NCI-H510A treated with DMSO at 0.1 percent for 48 hours (cell line): Measurements from ENCODE around the gene PLXNA2.

Experiments used
- DNase-seq: peaks from one replicate; lab custom pipeline; 2025; lab: John Stamatoyannopoulos, UW

Gene PLXNA2

DNA sequence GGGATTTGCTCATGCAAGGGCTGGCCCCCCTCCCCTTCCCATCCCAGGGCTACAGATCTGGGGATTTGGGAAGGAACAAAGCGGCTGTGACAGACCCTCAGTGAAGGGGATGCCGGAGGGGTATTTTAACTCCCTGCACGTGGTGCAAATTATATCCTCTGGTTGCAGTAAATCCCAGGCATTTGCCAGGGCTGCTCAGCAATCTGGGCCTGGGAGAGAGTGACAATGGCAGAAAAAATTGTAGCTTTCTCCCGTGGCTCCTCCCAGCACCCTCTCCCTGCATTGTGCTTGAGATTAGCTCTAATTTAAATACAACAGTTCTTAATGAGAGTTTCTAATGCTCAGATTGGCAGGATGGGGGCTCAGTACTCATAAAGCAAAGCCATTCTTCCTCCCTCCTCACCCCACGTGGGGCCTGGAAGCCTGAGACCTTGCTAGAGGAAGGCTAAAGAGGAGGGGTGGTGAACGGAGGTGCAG lies 203.3 kb downstream of the PLXNA2 start:
- no peak for DNase-seq

DNA sequence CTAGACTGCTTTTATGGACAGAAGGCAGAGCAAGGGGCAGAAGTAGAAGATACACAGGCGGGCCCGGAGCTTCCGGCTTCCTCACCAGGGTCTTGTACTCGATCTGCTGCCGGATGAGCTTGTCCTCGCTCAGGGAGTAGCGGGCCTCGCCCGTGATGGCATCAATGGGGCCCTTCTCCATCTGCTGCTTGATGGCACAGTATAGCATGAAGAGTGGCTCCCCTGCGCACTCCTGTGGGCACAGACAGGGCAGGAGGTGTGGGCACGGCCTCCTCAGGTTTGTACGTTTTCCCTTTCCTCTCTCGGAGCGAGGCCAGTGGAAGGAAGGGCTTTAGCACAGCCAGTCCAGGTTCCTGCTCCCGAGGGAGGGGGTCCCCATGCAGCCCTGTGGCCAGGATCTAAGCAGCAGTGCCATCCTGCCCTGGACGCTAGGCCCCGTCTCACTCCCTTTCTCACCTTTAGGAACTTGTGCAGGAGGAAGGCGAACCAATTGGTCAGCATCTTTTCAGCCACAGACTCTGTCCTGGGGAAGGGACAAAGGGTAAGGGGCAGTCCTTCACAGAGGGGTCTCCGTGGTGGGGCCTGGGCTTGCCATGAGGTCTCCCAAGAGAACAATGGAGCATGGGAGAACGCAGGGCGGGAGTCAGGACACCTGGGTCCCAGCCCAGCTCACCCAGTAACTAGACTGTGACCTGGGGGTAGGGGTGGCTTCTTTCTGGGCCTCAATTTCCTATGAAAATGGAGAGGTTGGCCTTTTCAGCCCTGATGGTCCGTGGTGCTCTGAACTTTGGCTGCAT lies 204.4 kb downstream of the PLXNA2 start:
- DNase-seq = no peak

DNA sequence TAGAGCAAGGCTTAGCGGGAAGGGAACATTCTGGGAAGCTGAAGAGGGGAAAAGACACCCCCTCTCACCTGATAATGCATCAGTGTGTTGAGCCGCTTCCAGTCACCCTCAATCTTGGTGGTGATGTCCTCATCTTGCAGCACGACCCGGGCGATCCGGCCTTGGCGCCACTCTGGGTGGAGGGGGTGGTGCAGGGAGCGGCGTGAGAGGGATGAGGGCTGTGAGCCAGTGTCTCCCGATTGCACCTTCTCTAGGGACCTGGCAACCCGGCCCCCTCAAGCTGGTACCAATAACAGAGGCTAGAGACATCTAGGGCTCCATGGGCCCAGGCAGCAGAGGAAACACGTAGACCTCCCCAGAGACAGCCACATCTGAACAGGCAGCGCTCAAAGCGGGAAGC lies 205.9 kb downstream of the PLXNA2 start:
- no peak for DNase-seq

DNA sequence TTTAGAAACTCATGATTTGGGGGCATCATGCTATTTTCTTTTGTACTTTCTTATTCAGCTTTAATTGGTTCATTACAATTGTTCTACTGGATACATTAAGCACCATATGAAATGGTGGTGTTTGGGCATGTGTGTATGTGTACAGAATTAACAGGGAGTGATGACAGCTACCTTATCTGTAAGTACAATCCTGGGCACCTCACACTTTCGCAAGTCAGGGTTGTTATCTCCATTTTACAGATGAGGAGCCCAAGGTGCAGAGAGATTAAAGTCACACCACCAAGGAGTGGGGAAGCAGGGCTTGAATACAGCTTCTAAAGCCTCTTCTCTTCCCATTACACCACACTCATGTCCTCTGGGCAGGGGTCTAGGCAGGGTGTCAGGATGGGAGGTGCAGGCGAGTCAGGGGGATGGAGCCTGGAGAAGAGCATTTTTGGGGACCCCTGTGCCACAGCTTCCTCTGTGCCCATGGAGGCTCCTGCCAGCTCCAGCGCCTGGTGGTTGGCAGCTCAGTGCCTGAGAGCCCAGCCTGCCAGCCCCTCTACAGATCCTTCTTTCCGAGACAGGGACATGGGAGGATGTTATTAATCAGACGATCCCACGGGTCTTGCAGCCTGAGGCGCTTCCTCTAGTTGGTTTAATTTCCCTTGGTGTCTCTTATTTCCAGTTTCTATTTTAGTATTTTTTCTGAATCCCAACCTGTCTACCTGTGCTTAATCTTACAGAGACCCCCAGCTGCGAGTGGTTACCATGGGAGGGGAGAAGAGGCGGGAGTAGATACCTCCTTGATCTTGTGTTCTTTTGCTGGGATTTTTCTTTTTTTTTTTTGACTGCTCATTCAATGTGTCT lies 207.0 kb downstream of the PLXNA2 start:
- no peak for DNase-seq

DNA sequence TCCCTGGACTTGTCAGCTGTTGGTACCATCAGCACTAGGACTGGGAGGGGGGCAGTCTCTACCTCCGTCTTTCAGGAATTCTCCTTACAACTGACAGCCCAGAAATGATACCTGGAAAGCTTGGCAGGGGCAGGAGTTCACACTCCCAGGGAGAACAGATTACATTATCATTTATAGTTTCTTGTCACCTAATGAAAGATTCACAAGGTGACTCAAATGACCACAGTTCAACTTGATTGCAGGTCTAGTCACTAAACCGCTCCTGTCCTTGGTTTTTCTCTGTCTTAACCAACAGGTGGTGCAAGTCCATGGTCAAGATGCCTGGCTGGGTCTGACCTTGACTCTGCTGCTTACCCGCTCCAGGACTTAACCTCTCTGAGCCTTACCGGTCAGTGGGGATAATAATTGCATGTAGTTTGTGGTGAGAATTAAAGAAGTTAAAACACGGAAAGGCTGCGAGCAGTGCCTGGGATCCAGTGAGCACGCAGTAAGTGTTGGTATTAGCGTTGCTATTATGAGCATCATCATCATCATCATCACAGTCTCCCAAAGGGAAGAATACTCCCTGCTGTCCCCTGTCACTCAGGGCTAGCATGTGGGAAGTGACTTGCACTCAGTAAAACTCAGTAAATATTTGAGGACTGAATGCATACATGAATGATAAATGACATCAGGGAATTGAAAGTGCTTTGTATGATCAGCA lies 207.9 kb downstream of the PLXNA2 start:
- no peak for DNase-seq

DNA sequence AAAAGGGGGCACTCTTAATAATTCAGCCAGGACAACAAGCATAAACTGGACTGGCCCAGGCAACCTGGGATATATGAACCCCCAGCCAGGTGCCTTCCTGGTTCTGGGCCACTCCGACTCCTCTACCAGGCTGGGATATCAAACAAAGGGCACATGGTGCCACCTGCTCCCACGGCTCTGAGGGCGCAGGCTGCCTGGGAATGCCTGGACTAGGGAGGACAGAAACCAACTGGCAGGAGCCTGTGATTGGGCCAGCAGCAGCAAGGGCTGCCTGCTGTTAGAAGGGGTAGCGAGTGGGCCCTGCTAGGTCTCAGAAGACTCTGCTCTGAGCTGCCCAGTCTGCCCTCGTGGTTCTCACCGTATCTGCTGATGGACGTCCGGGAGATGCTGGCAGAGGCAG lies 210.0 kb downstream of the PLXNA2 start:
- DNase-seq = no peak

DNA sequence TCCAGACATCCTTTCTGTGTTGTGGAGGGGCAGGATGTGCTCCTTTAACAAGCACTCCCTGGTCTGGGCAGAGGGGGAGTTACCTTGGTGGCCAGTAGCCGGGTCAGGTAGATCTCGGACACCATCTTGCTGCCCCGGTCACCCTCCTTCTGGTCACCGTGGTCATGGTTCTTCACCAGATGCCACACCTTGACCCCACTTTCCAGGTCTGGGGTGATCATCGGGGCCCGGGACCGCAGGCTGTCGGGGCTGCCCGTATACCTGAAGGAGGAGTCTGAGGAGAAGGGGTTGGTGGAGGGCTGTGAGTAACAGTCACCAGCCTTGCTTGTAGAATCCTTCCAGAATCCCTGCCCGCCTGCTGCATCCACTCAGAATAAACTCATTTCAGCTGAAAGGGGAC lies 210.9 kb downstream of the PLXNA2 start:
- no peak for DNase-seq

DNA sequence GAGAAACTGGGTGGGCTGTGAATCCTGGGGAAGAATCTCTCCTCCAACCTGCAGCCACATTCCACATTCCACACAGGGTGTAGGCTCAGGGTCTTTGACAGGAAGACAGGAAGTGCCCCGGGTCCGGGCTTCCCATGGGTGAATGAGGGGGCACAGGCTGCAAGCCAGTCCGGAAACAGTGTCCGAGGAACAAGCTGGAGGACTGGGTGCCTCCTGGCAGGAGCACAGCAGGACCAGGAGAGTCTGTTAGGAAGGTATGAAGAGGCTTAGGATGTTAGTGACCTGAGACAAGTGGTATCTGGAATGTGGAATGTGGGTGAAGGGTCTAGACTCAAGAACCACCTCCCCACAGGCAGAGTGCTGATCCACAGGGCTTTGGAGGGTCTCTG lies 212.3 kb downstream of the PLXNA2 start:
- no peak for DNase-seq

DNA sequence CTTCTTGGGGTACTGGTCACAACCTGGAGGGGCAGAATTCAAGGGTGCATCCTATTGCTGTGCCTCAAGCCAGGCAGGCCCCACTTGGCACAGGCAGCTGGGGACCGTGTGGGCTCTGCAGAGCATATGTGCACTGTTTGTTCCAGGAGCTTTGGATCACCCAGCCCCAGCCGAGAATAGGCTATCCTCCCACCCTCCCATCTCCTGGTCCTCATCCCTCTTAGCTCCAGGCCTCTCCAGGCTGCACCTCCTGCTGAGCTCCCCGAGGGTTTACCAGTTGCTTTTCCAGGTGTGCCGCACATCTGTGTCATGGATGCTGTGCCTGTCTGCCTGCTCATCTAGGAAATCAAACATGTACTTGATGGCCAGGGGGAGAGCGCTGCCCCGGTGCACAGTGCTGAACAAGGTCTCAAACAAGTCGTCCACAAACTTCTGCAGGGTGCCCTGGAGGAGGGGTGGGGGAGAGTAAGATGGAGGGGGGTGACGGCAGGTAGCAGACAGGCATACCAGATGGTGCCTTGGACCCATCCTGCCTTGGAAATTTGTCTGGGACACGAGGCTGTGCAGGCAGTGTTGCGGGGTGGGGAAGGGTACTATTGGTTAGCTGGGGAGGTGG lies 212.8 kb downstream of the PLXNA2 start:
- no peak for DNase-seq

DNA sequence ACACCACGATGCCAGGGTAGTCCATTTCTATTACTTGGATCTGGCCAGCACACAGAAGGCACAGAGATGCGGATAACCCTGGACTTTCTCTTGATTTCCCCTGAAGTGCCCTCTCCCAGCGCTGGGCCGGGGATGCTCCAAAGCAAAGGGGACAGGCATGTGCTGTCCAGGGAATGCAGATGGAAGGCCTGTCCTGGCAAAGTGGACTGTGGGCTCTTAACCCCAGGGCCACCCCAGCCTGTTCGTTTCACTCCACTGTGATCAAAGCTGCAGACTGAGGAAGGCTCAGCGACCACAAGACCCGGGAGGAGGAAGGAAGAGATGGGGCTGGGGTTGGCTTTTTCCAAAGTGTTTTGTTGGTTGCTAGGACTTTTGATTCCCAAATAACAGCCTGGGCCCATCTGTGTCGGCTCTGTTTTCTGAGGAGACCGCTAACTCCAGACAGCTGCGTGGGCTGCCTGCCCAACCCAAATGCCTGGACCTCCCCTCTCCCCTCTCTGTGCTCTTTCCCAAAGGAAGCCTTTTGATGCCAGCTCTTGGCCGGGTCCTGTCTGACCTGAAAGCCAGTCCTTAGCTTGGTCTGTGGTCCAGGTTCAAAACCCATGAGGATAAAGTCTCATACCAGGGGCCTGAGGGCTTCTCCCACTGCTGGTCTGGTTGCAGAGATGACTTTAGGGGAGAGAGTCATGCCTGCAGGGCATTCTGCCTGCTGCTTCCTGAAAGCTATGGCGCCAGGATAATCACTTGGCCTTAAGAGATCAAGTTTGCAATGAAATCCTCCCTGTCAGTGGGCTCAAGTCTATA lies 213.7 kb downstream of the PLXNA2 start:
- DNase-seq = no peak

DNA sequence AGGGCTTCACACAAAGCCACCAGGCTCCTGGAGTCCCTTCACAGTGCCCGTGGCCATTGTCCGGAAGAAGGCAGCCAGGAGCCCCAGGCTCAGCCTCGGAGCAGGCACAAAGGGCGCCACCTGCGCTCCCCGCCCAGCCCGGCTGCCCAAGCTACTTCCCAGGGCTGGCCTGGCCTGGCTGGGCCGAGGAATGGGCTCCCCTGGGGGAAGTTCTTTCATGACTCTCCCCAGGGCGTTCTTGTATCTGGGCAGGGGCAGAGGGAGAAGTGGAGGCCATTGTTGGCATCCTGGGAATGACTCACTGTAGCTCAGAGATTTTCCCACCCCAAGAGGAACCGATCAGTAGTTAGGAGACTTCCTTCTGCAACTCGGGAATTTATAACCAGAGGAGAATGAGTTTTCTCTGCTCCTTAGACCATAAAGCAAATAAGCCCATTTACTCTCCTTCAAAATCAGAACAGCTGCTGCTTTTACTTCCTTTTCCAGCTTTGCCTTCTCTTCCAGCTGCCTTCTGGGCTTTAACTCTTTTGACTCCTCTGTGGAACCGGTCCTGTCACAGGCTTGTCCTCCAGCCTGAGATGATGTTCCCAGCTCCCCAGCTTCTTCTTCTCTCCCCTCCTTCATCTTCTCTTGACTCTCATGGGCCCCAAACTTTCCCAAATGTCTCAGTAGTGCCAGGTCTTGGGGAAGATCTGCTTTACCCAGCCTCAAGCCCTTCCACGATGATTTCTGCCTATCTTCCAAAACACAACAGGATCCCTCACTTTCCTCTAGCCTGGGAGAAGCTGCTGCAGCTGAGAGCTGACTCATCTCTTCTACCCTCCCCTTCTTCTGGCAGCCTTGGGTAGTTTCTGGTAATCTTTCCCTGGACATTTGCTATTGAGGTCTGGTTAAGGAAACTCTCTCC lies 214.6 kb downstream of the PLXNA2 start:
- DNase-seq = no peak

DNA sequence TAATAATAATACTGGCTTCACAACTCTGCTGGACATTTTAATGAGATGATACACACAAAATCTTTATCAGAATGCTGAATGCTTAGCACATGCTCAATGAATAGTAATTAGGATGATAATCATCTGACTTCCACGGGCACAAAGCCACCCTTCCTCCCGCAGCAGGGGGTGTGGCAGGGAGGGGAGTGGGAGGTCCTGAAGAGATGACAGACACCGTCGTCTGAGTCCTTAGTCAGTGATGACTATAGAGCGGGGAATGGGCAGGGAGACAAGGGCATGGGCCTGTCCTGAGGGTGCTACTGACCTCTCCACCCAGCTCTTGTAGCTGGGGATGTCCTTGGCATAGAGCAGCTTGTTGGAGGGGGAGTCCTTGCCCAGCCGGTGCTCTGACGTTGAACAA lies 215.7 kb downstream of the PLXNA2 start:
- no peak for DNase-seq

DNA sequence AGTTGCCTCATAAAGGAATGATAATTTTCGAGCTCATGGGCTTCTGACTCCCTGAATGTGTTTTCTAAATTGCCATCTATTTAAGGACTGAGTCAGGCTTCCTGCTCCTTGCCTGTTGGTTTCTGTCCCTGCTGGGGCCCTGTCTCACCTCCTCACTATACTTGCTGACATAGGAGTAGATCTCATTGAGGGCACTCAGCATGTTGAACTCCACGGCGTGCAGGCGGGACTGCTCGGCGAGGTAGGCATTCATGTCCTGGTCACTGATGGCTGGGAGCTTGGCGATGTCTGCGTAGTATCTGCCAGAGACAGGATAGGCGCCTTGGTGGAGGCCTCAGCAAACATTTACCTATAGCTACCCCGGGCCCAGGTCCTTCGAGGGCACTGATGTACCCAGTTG lies 216.3 kb downstream of the PLXNA2 start:
- no peak for DNase-seq

DNA sequence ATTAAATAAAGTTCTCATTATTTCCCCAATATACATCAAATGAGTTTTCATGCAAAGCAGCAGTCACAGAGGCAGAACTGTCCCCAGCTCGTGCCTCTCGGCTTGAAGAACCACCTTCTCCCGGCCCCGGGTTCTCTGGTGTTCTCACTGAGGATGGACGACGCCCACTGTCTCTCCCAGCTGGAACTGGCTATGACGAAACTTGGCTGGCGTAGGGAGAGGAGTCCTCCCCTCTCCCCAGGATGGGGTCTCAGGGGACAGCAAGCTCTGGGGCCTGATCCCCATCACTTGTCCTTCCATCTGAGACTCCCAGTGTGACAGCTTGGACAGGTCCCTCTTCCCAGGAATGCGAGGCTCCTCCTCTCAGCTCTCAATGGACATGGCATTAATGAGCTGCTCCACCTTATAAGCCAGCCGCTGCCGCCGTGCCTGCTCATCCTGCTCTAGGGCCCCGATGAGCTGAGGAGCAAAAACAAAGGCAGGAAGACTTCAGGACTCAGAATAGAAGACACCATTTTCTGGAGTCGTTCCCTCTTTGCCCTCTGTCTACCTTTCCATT lies 217.2 kb downstream of the PLXNA2 start:
- DNase-seq = no peak

DNA sequence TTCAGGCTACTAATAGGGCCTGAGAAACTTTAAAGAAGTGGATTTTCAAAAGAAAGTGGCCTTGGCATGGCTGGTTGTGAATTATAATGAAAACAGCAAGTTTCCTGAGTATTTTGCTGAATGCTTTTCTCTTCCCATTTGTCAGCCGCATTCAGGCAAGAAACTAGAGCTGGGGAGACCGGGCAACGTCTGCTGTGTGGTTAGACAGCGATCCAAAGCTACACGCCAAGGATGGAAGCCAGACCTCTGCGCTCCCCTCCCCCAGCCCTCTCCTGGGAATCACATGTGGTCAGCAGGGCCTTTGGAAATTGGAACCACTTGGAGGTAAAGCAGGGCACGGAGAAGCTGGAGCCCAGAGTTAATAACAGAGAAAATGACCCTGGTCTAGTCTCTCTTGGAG lies 219.2 kb downstream of the PLXNA2 start:
- DNase-seq = no peak

DNA sequence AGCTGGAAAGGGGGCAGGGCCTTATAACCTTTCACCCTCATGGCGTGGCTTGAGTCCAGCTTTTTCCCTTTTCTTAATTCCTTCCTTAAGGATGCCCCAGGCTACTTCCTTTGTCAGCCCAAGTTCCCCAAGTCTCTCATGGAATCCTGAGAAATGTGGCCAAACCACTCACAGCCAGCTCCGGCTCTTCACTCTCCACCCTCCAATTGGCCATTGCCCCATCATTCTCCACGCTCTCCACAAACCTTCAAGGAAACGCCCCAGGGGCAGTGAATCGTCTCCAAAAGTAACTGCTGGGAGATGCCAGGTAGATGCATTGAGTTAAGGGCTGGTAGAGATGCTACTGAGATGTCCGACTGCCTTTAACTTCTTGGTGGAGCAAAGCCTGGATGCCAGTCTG lies 219.8 kb downstream of the PLXNA2 start:
- no peak for DNase-seq

DNA sequence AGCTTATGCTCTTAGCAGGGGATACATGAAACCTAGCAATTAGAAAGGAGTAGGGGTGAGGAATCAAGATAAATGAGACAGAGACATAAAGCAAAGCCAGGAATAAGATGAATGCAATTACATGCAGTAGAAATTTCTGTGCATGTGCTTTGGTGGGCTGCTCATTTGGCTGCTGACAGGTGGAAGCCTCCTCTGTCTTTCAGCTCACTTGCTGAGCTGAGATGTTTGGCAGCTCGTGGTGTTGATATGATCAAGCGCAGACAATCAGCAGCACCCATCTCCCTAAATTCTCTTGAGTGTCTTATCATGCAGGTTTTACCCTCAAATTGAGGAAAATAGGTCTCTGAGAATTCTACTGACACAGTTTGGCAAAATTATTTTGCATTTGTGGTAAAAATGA lies 224.9 kb downstream of the PLXNA2 start:
- no peak for DNase-seq

DNA sequence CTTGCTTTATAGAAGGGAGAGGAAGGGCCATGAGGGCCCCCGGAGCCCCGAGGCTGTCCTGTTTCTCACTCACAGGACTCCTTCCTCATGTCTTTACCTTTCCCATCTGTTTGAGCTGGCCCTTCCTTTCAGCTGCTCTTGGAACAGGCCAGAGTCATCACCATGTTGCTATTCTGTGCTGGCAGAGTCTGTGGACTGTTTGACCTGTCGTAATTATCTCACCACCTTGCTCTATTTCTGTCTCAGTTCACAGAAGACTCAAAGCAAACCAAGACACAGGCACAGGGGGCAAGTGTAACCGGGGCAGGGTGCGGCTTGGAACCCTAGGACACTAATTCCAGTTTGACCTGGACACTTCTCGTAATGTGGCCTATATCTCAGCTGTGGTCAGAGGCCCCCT lies 228.9 kb downstream of the PLXNA2 start:
- DNase-seq = no peak

DNA sequence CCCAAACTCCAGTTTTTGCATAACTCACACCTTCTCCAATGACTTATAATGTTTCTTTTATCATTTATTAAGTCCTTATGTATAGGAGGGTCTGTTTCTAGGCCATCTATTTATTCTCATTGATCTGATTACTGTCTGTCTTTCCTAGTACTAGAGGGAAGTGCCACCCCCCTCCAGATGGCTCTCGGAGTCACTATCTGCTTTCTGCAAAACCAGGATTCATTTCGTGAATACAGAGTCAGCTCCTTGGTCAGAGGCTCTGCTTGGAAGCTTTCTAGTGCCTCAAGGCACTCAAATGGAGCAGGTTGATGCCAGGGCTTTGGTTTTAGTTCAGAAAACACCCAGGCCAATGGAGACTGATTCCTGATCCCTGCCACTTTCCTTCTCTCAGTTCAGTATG lies 231.0 kb downstream of the PLXNA2 start:
- no peak for DNase-seq

DNA sequence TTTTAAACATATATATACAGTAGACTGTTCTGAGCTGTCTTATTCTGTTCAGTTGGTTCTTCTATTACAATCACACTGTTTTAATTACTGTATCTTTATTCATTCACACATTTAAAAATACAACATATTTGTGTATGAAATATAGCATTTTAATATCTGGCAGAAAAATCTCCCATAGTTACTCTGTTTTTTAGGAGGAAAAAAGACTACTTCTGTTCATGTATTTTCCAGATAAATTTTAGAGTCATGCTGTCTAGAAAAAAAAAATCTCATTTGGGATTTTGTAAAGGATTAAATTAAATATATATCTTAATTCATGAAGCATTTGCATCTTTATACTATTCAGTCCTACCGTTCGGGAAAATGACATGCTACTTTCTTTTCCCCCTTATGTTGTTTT lies 231.5 kb downstream of the PLXNA2 start:
- no peak for DNase-seq
